ENCODE measurements around the gene TEKT3. TPM values are rescaled to one million over a fixed set of nuclear protein-coding genes. Genes with fewer than 3 reads are reported as not detected.

Gene TEKT3
- total RNA-seq, 3 donors from 2014 or later, result 0.60 to 0.69 TPM; not detected in 1

DNA sequence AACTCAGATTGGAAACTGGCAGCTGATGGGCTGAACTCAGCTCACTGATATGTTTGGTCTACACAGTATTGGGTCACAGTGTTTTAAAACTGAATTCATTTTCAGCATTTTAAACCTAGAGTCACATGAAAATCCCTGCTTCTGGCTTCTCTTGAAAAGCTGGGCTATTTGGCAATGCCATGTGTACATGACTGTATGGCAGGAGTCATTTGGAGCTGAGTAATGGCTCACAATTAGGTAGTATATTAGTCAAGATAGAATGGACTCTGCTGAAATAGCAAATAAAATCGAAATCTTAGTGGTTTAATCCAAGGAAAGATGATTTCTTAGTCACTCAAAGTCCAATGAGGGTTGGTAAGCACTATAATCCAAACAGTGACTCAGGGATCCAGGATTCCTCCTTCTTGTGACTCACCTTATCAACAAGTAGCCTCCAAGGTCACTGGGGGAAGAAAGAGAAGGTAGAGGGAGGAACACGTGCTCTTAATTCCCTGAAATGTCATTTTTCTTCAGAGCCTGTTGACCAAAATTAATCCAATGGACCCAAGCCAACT, 62.4 kb downstream of the TEKT3 start:
- Histone ChIP-seq H3K4me1 (ENCODE audit: low read depth) (no peaks in the 10 kb centered on the region), H3K36me3 (ENCODE audit: low read depth) (no peaks in the 10 kb centered on the region), H3K9me3 (no peaks in the 10 kb centered on the region), H3K4me3 (no peak overlapping the region)
- intact Hi-C loops (cut with DNase I, micrococcal nuclease), result no loop called here
- DNase-seq (no peak), ATAC-seq (peak; percentile 58)
- TF ChIP-seq, protein P1, sequence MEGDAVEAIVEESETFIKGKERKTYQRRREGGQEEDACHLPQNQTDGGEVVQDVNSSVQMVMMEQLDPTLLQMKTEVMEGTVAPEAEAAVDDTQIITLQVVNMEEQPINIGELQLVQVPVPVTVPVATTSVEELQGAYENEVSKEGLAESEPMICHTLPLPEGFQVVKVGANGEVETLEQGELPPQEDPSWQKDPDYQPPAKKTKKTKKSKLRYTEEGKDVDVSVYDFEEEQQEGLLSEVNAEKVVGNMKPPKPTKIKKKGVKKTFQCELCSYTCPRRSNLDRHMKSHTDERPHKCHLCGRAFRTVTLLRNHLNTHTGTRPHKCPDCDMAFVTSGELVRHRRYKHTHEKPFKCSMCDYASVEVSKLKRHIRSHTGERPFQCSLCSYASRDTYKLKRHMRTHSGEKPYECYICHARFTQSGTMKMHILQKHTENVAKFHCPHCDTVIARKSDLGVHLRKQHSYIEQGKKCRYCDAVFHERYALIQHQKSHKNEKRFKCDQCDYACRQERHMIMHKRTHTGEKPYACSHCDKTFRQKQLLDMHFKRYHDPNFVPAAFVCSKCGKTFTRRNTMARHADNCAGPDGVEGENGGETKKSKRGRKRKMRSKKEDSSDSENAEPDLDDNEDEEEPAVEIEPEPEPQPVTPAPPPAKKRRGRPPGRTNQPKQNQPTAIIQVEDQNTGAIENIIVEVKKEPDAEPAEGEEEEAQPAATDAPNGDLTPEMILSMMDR (IDR thresholded peaks at IDR 0.05), result no peak

DNA sequence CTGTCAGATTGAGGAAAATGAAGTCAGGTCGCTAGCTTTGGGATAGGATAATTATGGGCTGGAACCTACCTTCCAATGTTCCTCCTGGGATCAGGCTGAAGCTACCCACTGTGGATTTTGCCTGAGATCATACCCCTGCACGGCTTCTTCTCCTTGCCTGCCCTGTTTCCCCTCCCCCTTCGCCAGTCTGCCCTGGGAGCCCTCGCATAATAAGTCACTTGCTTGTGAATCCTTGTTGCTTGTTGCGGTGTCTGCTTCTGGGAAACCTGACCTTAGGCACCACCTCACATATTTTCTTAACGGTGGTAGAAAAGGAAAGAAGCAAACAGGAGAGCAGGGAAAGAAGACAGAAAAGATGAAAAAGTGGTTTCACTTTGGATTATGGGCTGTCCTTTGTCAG, 63.0 kb downstream of the TEKT3 start:
- no peaks in the 10 kb centered on the region for H3K36me3 ChIP-seq (ENCODE audit: low read depth)
- TF ChIP-seq, protein P1 (IDR thresholded peaks at IDR 0.05), result no peak
- DNase-seq, result no peak
- no peaks in the 10 kb centered on the region for H3K4me1 ChIP-seq (ENCODE audit: low read depth)
- intact Hi-C loops (cut with DNase I, micrococcal nuclease), result no loop called here
- no peak for ATAC-seq
- H3K4me3 ChIP-seq, result no peak overlapping the region
- H3K9me3 ChIP-seq, result no peaks in the 10 kb centered on the region

DNA sequence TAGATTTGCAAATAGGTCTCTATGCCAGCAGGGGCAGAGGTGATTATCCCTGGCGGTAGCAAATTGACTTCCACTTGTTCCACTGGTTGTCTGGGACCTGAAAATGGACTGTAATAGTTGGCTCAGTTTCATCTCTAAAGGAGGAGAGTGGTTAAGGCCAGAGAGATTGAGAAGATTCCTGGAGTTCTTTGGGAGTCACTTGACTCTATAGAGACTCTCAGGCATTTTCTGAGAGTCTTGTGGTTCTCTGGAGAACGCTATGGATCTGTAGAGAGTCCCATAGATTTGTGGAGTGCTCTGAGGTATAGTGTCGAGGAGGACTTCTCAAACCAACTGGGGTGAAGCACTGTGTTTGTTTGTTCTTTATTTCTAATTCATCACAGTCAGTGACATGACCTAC, 67.4 kb downstream of the TEKT3 start:
- TF ChIP-seq, protein P1 (IDR thresholded peaks at IDR 0.05), result no peak
- H3K4me3 ChIP-seq, result no peak overlapping the region
- H3K4me1 ChIP-seq (ENCODE audit: low read depth), result no peaks in the 10 kb centered on the region
- no peak for DNase-seq
- no peaks in the 10 kb centered on the region for H3K9me3 ChIP-seq
- H3K36me3 ChIP-seq (ENCODE audit: low read depth), result no peaks in the 10 kb centered on the region
- ATAC-seq, result no peak
- intact Hi-C loops (cut with DNase I, micrococcal nuclease), result no loop called here

DNA sequence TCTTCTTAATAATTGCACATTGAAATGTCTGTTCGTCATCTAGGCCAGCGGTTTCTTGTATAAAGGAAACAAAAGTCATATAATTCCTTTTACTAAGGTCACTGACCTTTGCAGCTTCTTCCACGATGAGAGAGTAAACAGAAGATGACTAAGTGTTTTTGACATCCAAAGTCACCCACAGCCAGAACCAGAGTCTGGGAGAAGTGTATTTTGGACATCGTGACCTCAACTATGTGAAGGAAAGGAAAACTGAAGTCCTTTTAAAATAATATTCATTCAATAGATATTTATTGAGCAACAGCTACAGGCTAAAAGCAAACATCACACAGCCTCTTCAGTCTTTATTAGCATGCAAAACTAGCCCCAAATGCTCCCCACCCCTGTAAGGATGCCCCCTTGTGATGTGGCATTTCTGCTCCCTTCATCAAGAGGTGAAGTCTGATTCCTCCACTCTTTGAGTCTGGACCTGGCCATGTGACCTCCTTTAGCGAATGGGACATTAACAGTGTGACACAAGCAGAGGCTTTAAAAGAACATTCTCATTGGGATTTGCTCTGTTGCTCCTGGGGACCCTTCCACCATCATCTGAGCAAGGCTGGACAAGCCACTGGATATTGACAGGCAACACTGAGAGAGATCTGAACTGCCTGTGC, 68.1 kb downstream of the TEKT3 start:
- Histone ChIP-seq H3K9me3 (no peaks in the 10 kb centered on the region), H3K4me1 (ENCODE audit: low read depth) (no peaks in the 10 kb centered on the region), H3K4me3 (no peak overlapping the region), H3K36me3 (ENCODE audit: low read depth) (no peaks in the 10 kb centered on the region)
- no peak for DNase-seq
- ATAC-seq, result peak; percentile 54
- TF ChIP-seq, protein P1 (IDR thresholded peaks at IDR 0.05), result no peak
- intact Hi-C loops (cut with DNase I, micrococcal nuclease), result no loop called here

DNA sequence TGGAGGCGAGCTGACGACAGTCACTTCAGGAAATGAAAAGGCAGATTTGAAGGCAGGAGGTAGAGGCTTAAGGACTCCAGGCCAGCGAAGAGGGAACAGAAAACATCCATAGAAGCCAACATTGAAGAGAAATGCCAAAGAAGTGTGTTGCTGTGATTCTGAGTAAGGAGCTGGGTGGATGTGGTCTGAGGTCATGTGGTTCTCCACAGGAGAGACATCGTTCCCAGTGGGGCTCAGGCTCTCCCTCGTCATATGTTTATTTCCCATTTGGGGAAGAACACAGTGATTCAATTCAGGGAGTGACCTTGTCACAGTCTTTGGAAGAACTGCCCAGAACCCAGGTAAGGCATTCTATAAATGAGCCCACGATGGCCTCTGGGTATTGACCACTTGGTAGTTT, 69.7 kb downstream of the TEKT3 start:
- no peaks in the 10 kb centered on the region for H3K4me1 ChIP-seq (ENCODE audit: low read depth)
- intact Hi-C loops (cut with DNase I, micrococcal nuclease), result no loop called here
- H3K4me3 ChIP-seq, result no peak overlapping the region
- ATAC-seq (no peak), DNase-seq (no peak)
- no peaks in the 10 kb centered on the region for H3K36me3 ChIP-seq (ENCODE audit: low read depth)
- TF ChIP-seq, protein P1 (IDR thresholded peaks at IDR 0.05), result no peak
- H3K9me3 ChIP-seq, result no peaks in the 10 kb centered on the region

All from mucosa of descending colon (tissue), 3 donors.